Skeletal muscle cell (primary cell): Measurements from ENCODE around the gene TMEM132D.

Experiments
- DNase-seq: peaks from one replicate; pipeline ENCODE4 v3.0.0-alpha.2; 2010; ENCODE audit warnings: low read depth
- H3K4me3 ChIP-seq: 2 replicates; pipeline ENCODE4 v1.5.1; 2011; ENCODE audit warnings: low read depth, mild to moderate bottlenecking, control low read depth, low read length, moderate library complexity

TMEM132D gene

DNA sequence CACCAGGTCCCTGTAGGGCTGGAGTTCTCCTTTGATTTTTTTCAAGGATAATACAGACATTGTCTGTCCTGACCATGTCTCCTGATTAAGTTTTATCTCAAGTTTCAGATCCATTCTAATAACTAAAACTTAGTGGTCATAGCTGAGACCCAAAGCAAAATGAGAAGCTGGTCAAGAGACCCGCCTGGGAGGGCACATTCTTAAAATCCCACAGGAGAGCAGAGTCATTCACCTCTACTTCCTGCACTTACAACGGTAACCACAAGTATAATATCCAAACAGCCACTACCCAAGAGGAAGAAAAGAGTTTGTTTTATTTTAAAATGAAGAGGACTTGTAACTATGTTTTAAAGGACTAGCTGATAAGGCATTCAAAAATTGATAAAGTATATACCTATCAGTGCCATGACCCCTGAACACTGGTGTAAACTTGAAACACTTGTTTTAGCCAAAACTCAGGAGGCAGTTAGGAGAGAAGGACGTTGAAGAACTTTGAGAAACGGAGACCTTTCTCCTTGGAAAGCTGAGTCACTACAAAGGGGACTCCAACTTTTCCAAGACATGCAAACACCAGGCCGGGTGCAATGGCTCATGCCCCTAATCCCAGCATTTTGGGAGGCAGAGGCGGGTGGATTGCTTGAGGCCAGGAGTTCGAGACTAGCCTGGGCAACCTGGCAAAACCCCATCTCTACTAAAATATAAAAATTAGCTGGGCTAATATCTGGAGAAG lies 572.3 kb downstream of the TMEM132D start:
- no peak for DNase-seq
- H3K4me3 ChIP-seq, result no peak overlapping the region

DNA sequence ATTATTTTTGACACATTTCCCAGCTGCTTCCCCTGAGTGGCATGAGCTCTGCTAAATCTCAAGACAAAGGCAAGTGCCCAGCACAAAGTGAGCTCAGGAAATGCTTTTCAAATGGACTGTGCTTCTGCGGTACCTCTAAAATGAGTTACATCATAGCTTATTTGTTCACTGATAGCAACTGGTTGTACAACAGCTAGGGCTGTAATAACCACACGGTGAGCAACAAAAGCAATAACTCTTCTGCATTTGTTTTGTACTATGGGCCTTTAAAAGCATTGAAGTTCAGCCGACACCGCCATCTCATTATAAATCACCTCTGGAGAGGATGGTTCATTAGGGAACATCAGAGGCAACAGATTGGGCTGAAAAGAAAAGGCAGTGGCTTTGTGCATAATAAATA lies 575.6 kb downstream of the TMEM132D start:
- DNase-seq, result no peak
- H3K4me3 ChIP-seq, result no peak overlapping the region

DNA sequence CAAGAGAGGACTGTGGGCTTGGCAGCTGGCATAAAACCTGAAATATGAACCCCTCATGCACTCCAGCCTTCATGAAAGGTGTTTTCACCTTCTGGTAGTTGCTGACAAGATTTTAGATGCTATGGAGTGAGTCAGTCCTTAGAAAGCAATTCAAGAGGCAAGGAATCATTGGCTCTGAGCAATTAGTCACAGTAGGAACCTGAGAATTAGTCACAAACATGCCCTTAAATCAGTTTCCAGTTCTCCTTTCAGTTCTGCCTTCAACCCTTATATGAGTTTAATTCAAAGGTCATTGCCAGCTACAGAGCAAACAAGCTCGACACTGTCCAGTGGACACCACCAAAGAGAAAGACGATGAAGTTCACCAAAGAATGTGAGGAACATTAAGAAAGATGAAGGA lies 578.3 kb downstream of the TMEM132D start:
- H3K4me3 ChIP-seq, result no peak overlapping the region
- no peak for DNase-seq

DNA sequence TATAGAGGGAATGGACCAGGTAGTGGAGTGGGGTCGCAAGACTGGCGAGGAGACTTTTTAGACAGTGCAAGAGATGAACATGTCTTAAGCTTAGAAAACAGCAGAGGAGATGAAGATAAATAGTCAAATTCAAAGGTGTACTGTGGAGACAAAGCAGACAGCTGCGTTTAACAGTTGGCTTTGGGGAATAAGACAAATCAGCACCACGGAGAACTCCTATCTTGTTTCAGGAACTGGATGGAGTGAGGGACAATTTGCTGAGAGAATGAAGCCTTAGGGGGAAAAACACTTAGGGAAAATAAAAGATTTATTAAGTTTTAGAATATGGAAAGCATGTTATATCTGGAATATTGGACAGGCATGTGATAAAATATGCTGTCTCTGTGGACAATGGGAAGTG lies 591.8 kb downstream of the TMEM132D start:
- no peak overlapping the region for H3K4me3 ChIP-seq
- DNase-seq, result no peak

DNA sequence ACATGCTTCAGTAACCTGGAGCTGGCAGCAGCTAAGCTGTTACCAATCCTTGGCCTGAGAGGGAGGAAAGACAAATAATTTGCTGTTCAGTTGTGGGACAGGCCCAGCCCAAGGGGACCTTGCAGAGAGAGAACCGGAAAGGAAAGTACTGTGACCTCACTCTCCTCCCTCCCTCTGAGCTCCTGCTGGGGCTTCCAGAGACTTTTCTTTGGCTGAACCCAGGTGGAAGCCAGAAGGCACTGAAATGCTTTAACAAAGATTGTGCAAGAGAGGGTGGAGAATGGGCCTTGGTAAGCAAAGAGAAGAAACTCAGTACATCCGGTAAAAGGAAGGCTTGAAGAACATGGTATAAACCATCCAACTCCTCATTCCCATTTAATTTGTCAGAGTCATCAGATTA lies 593.5 kb downstream of the TMEM132D start:
- no peak for DNase-seq
- H3K4me3 ChIP-seq, result no peak overlapping the region

DNA sequence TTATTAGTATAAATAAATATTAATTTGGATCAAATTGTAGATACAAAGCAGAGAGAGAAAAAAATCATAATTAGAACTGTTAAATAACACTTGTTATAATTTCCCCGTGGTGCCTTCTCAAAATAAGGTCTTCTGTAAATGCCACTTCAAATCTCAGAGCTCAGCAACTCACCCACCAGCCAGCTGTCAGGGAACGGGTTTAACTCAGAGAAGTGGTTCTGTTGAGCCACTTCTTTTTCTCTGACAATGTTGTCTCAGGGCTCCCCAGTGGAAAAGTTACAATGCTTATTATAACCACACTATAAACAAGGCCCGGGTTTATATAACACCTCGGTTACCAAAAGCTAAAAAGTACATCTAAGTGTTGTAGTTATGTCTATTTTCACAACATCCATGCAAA lies 598.0 kb downstream of the TMEM132D start:
- H3K4me3 ChIP-seq, result no peak overlapping the region
- no peak for DNase-seq

DNA sequence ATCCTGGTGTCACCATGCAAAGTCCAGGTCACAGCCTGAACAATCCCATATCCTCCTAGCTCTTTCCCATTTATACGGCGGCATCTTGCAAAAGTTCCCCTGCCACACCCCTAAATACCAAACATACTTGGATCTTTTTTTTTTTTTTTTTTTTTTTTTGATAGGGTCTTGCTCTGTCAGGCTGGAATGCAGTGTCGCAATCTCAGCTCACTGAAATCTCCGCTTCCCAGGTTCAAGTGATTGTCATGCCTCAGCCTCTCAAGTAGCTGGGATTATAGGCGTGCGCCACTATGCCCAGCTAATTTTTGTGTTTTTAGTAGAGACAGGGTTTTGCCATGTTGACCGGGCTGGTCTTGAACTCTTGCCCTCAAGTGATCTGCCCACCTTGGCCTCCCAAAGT lies 599.3 kb downstream of the TMEM132D start:
- no peak for DNase-seq
- no peak overlapping the region for H3K4me3 ChIP-seq

DNA sequence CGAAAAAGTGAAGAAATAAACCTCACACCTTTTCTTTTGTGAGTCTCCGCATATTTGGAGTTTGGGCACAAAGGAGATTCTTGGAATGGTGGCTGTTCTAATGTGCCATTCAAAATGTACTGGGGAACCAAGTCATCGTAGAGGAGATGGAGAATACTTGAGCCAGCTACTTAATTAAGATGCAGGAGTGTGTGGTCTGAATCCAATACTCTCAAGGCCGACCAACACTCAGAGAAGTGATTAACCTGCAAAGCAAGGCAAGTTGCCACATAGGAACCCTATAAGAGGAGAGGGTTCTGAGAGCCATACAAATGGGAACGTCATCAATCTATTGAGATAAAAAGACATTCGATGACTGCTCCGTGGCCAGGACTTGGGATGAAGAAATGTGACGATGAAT lies 603.8 kb downstream of the TMEM132D start:
- no peak for DNase-seq

DNA sequence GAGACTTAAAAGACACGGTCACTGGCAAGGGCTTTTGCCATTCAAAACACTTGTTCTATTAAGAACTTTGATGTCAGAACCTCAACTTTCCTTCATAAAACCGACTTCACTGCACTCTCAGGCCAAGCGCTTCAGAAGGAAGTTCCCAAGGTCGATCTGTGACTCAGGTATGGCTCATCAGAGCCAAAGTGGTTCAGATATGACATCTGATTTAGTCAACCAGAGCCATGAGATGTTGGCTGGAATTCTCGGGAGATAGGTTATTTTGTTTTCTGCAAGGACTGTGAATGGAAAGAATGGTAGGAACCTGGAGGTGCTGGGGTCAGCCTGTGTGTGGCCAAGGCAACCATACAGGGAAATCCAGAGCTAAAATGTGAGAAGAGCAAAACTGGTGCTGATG lies 604.9 kb downstream of the TMEM132D start:
- DNase-seq, result no peak
- H3K4me3 ChIP-seq, result no peak overlapping the region

More for the DNA sequence above, 603.8 kb downstream of the TMEM132D start:
- no peak overlapping the region for H3K4me3 ChIP-seq

DNA sequence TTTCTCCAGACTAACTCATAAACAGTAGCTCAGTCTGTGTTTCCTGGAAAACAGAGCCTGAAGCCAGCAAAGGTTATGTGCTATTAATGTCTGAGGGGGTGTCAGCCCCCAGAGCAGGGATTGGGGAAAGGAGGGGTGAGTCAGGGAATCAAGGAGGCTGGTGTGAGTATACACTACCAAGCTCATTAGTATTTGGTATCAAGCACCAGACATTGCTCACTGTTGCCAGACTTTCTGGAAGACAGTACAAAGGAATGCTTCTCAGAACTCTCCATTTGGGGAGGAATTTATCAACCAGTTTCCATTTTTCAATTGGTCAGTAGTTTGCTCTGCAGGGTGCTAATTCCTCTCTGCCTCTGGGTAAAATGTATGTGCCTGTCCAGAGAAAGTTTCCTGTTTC lies 607.2 kb downstream of the TMEM132D start:
- H3K4me3 ChIP-seq, result no peak overlapping the region
- no peak for DNase-seq

DNA sequence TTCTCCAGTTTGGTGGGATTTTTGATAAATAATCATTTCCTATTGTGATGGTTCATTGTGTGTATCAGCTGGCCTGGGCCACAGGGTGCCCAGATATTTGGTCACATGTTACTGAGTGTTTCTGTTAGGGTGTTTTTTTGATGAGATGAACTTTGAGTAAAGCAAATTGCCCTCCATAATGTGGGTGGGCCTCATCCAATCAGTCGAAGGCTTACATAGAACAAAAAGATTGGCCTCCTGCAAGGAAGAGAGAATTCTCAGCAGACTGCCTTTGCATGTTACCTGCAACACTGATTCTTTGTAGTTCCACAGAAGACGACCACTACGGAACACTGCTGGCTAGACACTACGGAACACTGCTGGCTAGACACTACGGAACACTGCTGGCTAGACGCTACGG lies 609.0 kb downstream of the TMEM132D start:
- H3K4me3 ChIP-seq, result no peak overlapping the region
- DNase-seq, result no peak

DNA sequence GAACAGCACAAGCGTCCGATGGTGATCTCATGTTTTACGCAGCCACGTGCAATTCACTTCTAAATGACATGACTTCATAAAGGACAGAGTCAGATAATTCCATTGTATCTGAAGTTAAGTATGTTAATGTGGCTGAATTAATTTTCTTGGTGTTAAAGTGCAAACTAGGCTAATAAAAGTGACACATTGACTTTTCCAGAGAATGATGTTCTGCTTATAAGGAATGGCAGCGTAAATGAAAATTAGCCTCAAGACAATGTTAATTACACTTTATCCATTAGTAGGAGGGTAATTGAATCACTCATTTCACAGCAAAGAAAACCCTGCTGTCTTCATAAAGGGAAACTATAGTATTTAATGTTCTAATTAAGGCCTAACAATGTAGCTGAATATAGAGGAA lies 624.1 kb downstream of the TMEM132D start:
- no peak overlapping the region for H3K4me3 ChIP-seq
- no peak for DNase-seq

DNA sequence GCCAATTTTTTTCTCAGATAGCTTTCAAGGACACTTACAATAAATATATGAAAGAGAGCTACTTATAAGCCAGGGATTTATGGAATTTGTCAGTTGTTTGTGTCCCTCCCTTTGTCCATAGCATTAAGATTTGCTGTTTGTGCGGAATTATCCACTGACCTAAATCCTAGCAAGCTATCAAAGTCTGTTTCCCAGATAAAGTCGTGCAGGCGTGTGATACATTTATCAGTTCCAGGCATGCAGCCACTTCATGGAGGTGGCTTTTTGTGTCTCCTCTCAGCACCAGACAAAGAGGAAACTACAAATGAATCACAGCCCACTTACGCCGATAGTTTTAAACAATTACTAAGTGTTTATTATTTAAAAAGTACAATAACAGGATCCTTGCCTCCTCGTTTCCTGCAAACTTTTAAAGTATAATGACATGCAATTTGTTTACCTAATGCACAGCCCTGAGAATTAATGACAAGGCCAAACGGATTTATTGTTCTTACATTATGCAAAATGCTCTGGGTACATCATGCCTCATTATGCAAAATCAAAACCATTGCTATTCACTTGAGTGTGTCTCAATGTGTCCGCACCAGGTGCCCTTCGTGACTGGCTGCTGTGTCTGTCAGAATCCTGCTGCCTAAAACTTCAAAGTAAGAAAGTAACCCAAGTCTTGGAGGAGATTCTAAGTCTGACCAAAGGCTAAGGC lies 627.3 kb downstream of the TMEM132D start:
- no peak for DNase-seq
- H3K4me3 ChIP-seq, result no peak overlapping the region

DNA sequence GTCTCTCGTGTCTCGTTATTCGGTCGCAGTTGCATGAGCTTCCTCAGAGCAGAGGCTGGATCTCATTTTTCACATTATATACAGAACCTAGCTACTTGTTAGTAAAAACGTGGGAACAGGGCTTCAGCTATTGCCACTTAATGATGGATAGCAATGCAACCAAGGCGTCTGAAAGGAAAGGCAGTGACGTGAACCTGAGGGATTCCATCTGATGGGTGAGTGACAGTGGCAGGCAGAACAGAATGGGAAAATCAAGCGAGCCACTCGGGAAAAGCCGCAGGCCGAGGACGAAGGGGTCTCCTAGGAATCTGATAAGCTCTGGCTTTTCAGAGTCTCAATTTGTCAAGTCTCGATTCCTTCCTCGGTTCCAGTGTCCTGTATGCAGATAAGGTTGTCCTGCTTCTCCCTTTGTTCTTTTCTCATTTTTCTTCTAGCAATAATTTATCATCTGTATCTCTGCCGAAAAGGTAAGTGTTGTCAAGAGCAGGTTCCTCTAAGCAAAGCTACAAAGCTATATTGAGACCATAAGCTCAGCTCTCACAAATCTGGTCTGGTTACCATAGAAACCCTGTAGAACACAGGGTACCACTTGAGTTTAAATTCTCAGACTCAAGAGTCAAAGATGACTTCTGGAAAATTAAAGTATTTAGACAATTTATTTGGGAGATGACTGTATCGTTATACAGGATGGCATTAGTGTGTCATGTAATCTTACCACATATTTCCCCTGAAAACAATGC lies 633.9 kb downstream of the TMEM132D start:
- DNase-seq, result no peak

DNA sequence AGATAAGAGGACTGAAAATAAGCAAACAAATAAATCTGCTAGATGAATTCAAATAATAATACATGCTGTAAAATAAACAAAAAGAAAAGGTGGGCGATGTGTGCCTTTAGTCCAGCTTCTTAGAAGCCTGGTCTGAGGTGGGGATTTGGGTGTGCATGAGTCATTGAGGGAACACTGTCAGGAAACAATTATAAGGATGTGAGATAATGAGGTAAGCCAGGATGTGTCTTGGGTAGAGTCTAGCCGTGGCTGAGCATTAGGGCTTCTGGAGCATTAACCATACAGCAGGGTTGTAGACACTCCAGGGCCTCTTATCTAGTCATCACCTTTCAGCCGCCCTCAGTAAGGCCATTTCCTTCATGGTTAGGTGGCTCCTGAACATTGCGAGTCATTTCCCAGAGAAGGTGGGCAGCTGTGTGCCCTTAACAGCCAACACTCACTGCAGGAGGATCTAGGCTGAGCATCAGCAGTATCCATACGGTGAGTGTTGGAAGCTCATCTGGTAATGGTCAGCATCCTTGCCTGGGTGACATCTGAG lies 645.0 kb downstream of the TMEM132D start:
- no peak overlapping the region for H3K4me3 ChIP-seq
- no peak for DNase-seq

More for the DNA sequence above, 633.9 kb downstream of the TMEM132D start:
- no peak overlapping the region for H3K4me3 ChIP-seq

DNA sequence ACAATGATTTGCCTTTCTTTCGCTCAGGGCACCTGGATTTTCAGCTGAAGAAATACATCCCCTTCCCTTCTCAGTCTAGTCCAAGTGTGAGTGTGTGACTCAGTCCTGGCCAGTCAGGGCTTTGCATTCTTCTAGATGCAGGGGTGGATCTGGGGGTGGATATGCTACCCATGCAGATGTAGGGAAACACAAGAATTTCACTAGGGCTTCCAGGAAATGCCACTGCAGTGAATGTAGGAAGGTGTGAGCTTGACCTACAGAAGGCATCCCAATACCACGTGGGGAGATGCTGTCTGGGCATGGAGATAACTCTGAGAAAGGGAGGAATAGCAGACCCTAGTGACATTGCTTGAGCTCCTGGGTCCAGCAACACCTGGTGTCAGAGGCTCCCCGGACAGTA lies 646.3 kb downstream of the TMEM132D start:
- H3K4me3 ChIP-seq, result no peak overlapping the region
- DNase-seq, result no peak

DNA sequence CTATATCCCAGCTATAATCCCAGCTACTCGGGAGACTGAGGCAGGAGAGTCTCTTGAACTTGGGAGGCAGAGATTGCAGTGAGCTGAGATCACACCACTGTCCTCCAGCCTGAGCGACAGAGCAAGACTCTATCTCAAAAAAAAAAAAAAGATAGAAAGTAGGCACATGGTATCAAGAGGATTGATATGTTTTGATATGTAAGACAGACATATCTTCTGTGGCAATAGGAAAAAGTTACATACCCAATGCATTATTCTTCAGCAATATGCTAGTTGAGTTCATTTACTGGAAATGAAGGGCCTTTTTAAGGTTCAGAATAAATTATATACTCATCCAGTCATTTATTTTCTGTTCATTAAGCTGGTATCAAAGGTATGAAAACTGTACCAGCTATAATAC lies 657.2 kb downstream of the TMEM132D start:
- no peak for DNase-seq
- no peak overlapping the region for H3K4me3 ChIP-seq

DNA sequence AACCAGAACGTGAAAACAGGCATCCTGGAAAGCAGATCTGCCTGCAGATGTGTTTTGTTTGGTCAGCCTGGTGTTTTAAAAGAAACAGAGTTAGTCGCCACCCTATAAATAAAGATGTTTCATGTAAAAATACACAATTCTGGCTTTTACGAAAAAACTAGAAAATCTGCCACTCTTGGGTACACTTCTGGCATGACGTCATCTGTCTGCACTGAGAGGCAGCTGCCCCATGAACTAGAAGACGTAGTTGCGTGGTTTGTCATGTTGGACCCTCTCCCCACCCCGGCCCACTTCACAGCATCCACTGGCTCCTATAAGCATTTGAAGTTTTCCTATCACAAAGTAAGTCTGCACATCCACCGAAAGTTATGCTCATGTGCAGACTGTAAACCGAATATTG lies 658.1 kb downstream of the TMEM132D start:
- no peak for DNase-seq
- no peak overlapping the region for H3K4me3 ChIP-seq

DNA sequence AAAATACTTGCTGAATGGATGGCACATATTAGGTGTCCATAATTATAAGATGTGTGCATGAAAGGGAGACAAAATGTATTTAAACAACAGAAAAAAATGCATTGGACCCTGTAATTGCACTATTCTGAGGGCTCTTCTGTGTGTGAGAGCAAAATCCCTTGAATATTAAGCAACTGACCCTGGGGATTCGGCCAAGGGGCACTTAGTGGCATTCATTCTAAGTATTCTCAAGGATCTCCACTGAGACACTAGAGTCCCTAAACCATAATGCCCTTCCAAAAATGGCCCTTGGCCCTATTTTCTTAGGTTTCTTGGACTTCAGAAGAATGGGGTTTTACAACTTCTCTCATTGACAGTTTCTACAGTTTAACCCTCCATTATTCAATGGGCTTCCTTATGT lies 662.0 kb downstream of the TMEM132D start:
- DNase-seq, result no peak
- no peak overlapping the region for H3K4me3 ChIP-seq

DNA sequence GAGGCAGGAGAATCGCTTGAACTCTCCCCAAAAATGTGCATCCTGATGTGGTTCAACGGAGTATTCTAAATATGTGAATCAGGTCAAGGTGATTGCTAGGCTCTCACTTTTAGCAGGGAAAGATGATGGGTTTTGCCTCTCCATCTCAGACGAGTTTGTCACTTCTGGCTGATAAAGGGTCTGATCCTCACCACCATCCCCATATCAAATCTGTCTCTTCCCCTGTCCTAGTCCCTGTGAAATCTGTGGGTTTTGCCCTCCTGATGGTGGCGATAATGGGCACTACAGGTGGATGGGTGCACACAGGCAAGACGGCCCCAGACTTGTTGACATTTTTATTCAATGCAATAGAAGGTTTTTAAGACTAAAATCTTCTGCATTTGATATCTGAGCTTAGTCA lies 665.9 kb downstream of the TMEM132D start:
- DNase-seq, result no peak
- H3K4me3 ChIP-seq, result no peak overlapping the region
